K562 (cell line): ENCODE measurements around the gene PIGN. TPM values are rescaled to one million over a fixed set of nuclear protein-coding genes. Genes with fewer than 3 reads are reported as not detected.

ENCODE experiments used
- ATAC-seq: fragments of 200-7000 bp; cut with Tn5 transposase; 3 replicates; pipeline ENCODE4 v1.9.1; 2020; ENCODE audit warnings: moderate library complexity
- BruUV-seq: library from RNA; stranded (reverse); fragments of 400-500 nt; replicated peaks from 2 replicates; lab custom pipeline; 2021; lab: Mats Ljungman, UMichigan
- CTCF ChIA-PET: fragments of 300-600 bp; formaldehyde crosslinking; extraction: SDS; loops from one replicate; lab custom pipeline; 2021; ENCODE audit warnings: low intra/inter-chr PET ratio; lab: Yijun Ruan, JAX
- POLR2A ChIA-PET: fragments of 300-600, 350-650 bp; sonication (Branson Sonifier 250); formaldehyde crosslinking; extraction: SDS; loops from one replicate; lab custom pipeline; 2021; ENCODE audit warnings: antibody characterized with exemption, inconsistent platforms; lab: Yijun Ruan, JAX
- DNase-seq, 4 experiments: peaks; one replicate each; pipeline versions ENCODE4 v3.0.0 to v3.0.0-alpha.2; 2011 to 2018; ENCODE audit warnings: low spot score in 3 of 4, mixed read lengths in 3 of 4; ENCODE audit errors: extremely low read depth in 1 of 4
- FAIRE-seq: peaks from 2 replicates; lab custom pipeline; 2011; peaks lifted over from hg19 to GRCh38; lab: Jason Lieb, UNC
- H2AFZ ChIP-seq: 2 replicates; pipeline ENCODE4 v1.6.0; 2011; ENCODE audit warnings: low read depth, low read length, control low read depth, inconsistent platforms
- H3K27ac ChIP-seq: fragments of 200-600 bp; 3 replicates; pipeline ENCODE4 v1.8.0; 2011; ENCODE audit warnings: low read depth, mild to moderate bottlenecking, control low read depth, inconsistent platforms, low read length, moderate library complexity, mixed read lengths; ENCODE audit errors: extremely low read depth
- H3K27me3 ChIP-seq, 2 experiments: fragments of 300-600 bp in 1 of 2; 2 replicates in 1 of 2; 3 replicates in 1 of 2; pipeline versions ENCODE4 v1.6.0 to v1.8.0; 2011; ENCODE audit warnings: inconsistent platforms in 2 of 2, low read length in 2 of 2, mild to moderate bottlenecking in 1 of 2, mixed read lengths in 1 of 2, moderate library complexity in 1 of 2; ENCODE audit not compliant: control insufficient read depth in 2 of 2, insufficient read depth in 2 of 2
- H3K36me3 ChIP-seq: fragments of 300-600 bp; 3 replicates; pipeline ENCODE4 v1.8.0; 2011; ENCODE audit warnings: mild to moderate bottlenecking, low read length, inconsistent platforms; ENCODE audit not compliant: control insufficient read depth, insufficient read depth
- H3K4me1 ChIP-seq, 2 experiments: fragments of 200-600 bp in 1 of 2; replicated peaks in 1 of 2; 2 replicates in 1 of 2; 3 replicates in 1 of 2; pipeline versions ENCODE4 v1.5.1 to v1.8.0; 2011; ENCODE audit warnings: inconsistent platforms in 2 of 2, low read length in 2 of 2, mild to moderate bottlenecking in 1 of 2, mixed read lengths in 1 of 2, moderate library complexity in 1 of 2; ENCODE audit not compliant: control insufficient read depth in 2 of 2, insufficient read depth in 2 of 2
- H3K4me2 ChIP-seq: 2 replicates; pipeline ENCODE4 v1.6.1; 2011; ENCODE audit warnings: low read length, control low read depth, inconsistent platforms, mixed read lengths; ENCODE audit not compliant: insufficient read depth
- H3K4me3 ChIP-seq: fragments of 200-600 bp; sonication (generic), shearing (Covaris generic); 2 replicates; pipeline ENCODE4 v1.5.1; 2016; ENCODE audit warnings: control low read depth, inconsistent platforms
- H3K79me2 ChIP-seq: fragments of 200-600 bp; 3 replicates; pipeline ENCODE4 v1.8.0; 2011; ENCODE audit warnings: low read length, inconsistent platforms; ENCODE audit not compliant: control insufficient read depth, insufficient read depth
- H3K9ac ChIP-seq, 2 experiments: 2 replicates each; pipeline versions ENCODE4 v1.6.0 to v1.6.1; 2011; ENCODE audit warnings: low read depth in 2 of 2, low read length in 2 of 2, control low read depth in 1 of 2, inconsistent platforms in 1 of 2, mild to moderate bottlenecking in 1 of 2, mixed read lengths in 1 of 2; ENCODE audit not compliant: insufficient read depth in 1 of 2
- H3K9me1 ChIP-seq: one replicate; pipeline ENCODE4 v1.6.0; 2011; ENCODE audit warnings: inconsistent platforms, mild to moderate bottlenecking, low read length, moderate library complexity; ENCODE audit not compliant: control insufficient read depth, insufficient read depth
- H3K9me3 ChIP-seq: replicated peaks from 2 replicates; pipeline ENCODE4 v1.5.1; 2011; ENCODE audit warnings: low read depth, low read length, inconsistent platforms; ENCODE audit not compliant: control insufficient read depth, insufficient read depth
- H4K20me1 ChIP-seq: replicated peaks from 2 replicates; pipeline ENCODE4 v1.6.1; 2011; ENCODE audit warnings: low read length, inconsistent platforms, mixed read lengths; ENCODE audit not compliant: control insufficient read depth, insufficient read depth
- CBX2 ChIP-seq: fragments of 200-600 bp; sonication (generic); IDR thresholded peaks from one replicate; pipeline ENCODE4 v1.6.1; 2012; ENCODE audit warnings: mild to moderate bottlenecking, low read length, inconsistent platforms; ENCODE audit not compliant: insufficient read depth, poor library complexity, severe bottlenecking
- CBX3 ChIP-seq, 2 experiments: IDR thresholded peaks; 1 replicate in 1 of 2; 2 replicates in 1 of 2; pipeline ENCODE4 v1.6.1; 2012; ENCODE audit warnings: inconsistent platforms in 2 of 2, low read length in 2 of 2, borderline replicate concordance in 1 of 2, control low read depth in 1 of 2
- CREM ChIP-seq: IDR thresholded peaks from 2 replicates; pipeline ENCODE4 v1.6.1; 2014; ENCODE audit warnings: antibody characterized with exemption, low read depth
- ZNF174 ChIP-seq: fragments of 250-450 bp; sonication (Bioruptor Pico); IDR thresholded peaks from 2 replicates; pipeline ENCODE4 v1.4.0; 2020; ENCODE audit warnings: mild to moderate bottlenecking
- WGBS: fragments of 100-300 bp; shearing (Covaris generic); methylation state at CpG from one replicate; pipeline ENCODE4 v1.1.6; 2016; ENCODE audit warnings: low coverage, mixed read lengths; ENCODE audit not compliant: insufficient coverage; ENCODE audit errors: missing lambda C conversion rate; 5-methylcytosine and 5-hydroxymethylcytosine counted together
- in situ Hi-C: fragments of 300-500 bp; cut with MboI; formaldehyde crosslinking; loops from 4 replicates; pipeline ENCODE4 v1.15.0; 2018; ENCODE audit warnings: inconsistent platforms, mixed read lengths
- intact Hi-C: fragments of 100-400 bp; cut with micrococcal nuclease; formaldehyde crosslinking; loops from 2 replicates; pipeline ENCODE4 v1.14.2; 2022
- polyA plus RNA-seq, 8 experiments: library from polyadenylated mRNA; depleted of rRNA in 4 of 8; stranded (reverse) in 5 of 8; unstranded in 3 of 8; fragments of >200 nt; fragmentation: Nextera tagmentation in 2 of 8; fragmentation: Illumina TruSeq in 1 of 8; extraction: Ambion mirVana in 2 of 8; extraction: Trizol in 1 of 8; gene quantifications; 2 replicates each; pipeline versions ENCODE4 v1.2.1 to v1.2.3, GENCODE V29; 2011 to 2014; ENCODE audit warnings: inconsistent platforms in 1 of 8, missing spikeins in 1 of 8
- total RNA-seq, 7 experiments: library from RNA; depleted of rRNA in 6 of 7; stranded (reverse); fragments of >200 nt in 6 of 7; fragmentation: Illumina TruSeq in 2 of 7; extraction: Trizol in 2 of 7; gene quantifications; 2 replicates each; pipeline versions ENCODE4 v1.2.1 to v1.2.3, GENCODE V29; 2011 to 2021; ENCODE audit warnings: low replicate concordance in 1 of 7

PIGN gene
- total and polyA plus RNA-seq, 9 of the 15 experiments (the other 6 are each of a cell fraction or from before 2014, with no cell fraction given): 9.9 to 25.6 (median 17.3) TPM

DNA sequence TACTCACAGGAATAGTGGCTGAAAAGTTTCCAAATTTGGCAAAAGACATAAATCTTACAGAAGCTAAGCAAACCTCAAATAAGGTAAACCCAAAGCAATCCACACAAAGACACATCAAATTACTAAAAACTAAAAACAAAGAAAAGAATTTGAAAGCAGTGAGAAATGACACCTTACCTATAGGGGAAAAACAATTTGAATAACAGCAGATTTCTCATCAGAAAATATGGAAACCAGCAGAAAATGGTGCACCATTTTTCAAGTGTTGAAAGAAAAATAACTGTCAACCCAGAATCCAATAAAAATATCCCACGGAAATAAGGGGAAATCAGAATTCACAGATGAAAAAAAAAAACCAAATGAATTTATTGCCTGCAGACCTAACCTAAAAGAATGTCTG is 138.6 kb downstream of the PIGN start:
- Histone ChIP-seq H4K20me1 (no peaks in the 10 kb centered on the region), H3K9ac (no peak overlapping the region), H3K27ac (no peak overlapping the region), H3K4me1 (no peaks in the 10 kb centered on the region), H3K4me2 (no peak overlapping the region), H3K4me3 (no peak overlapping the region), H3K9me1 (no peaks in the 10 kb centered on the region), H3K79me2 (no peaks in the 10 kb centered on the region), H3K36me3 (no peaks in the 10 kb centered on the region), H3K9me3 (no peaks in the 10 kb centered on the region; the same call in 1 of the 2 replicates), H2AFZ (no peak overlapping the region), H3K27me3 (no peaks in the 10 kb centered on the region)
- no peak for FAIRE-seq
- BruUV-seq: no TSS peak
- no peak for DNase-seq
- TF ChIP-seq CBX3 (IDR thresholded peaks at IDR 0.05; ENCODE audit: borderline replicate concordance in 1 of 2, low read length in 2 of 2): 0 out of 3 replicates have a peak, but pooled peaks of 1 of the 2 experiments have one; percentile 33
- no peak for TF ChIP-seq CBX2
- in situ Hi-C loops: no loop called here
- no peak for ATAC-seq
- 58% methylated on average over 1 of the region's 1 CpG for WGBS
- intact Hi-C loops: no loop called here
- ChIA-PET CTCF (no interaction called here), POLR2A (no interaction called here)

- Histone ChIP-seq H3K4me1 (no peaks in the 10 kb centered on the region), H3K27me3 (no peaks in the 10 kb centered on the region), H3K4me2 (no peak overlapping the region), H3K9ac (no peak overlapping the region), H3K79me2 (no peaks in the 10 kb centered on the region), H3K9me1 (no peaks in the 10 kb centered on the region), H3K36me3 (no peaks in the 10 kb centered on the region), H3K9me3 (no peaks in the 10 kb centered on the region; the same call in 1 of the 2 replicates), H4K20me1 (no peaks in the 10 kb centered on the region), H3K27ac (no peak overlapping the region), H3K4me3 (no peak overlapping the region), H2AFZ (no peak overlapping the region)
- FAIRE-seq (no peak), ATAC-seq (no peak), DNase-seq (no peak)
- TF ChIP-seq CREM (no peak), ZNF174 (CRISPR knock-in tag) (no peak)
- WGBS: 67% methylated on average over 2 of the region's 2 CpGs
- in situ Hi-C loops: no loop called here
- intact Hi-C loops: no loop called here
- CTCF ChIA-PET: no interaction called here
- POLR2A ChIA-PET: interaction anchor here (0.8 to 1.0 kb wide), 2 partner anchors 11 to 12 kb away, joined by 3 read pairs; no protein-coding TSS in a partner anchor
- BruUV-seq: no TSS peak
These were observed 141.5 kb downstream of the PIGN start for GRCh38 chr18:62045316-62045715.
